ENCODE measurements around the gene ACSL1. TPM values are rescaled to one million over a fixed set of nuclear protein-coding genes. Genes with fewer than 3 reads are reported as not detected.

ACSL1 gene
- polyA plus RNA-seq, 2 of the 4 experiments (the other 2 are of a cell fraction) = 10.0 to 12.4 TPM

- ChIA-PET POLR2A (no interaction called here), CTCF (interaction anchor here (2.4 kb wide), 1 partner anchor 76 kb away, joined by 10 read pairs; no protein-coding TSS in a partner anchor)
- H3K4me2 ChIP-seq = no peak overlapping the region
- H3K4me3 ChIP-seq = no peak overlapping the region
- no peak overlapping the region for H3K27ac ChIP-seq
- TF ChIP-seq MAFK (IDR thresholded peaks at IDR 0.05; ENCODE audit: partially characterized antibody) (no peak), RNF2 (IDR thresholded peaks at IDR 0.05; ENCODE audit: borderline replicate concordance, low read depth) (no peak), ZNF302 (CRISPR knock-in tag; IDR thresholded peaks at IDR 0.05) (no peak), CBX2 (IDR thresholded peaks at IDR 0.05; ENCODE audit: borderline replicate concordance, low read depth) (no peak), ATOH8 (CRISPR knock-in tag; IDR thresholded peaks at IDR 0.05; ENCODE audit: low read depth) (no peak), EP300 (IDR thresholded peaks at IDR 0.05) (no peak), ZC3H11A (IDR thresholded peaks at IDR 0.05) (no peak), MAX (IDR thresholded peaks at IDR 0.05) (no peak)
- TF ChIP-seq, protein P1, sequence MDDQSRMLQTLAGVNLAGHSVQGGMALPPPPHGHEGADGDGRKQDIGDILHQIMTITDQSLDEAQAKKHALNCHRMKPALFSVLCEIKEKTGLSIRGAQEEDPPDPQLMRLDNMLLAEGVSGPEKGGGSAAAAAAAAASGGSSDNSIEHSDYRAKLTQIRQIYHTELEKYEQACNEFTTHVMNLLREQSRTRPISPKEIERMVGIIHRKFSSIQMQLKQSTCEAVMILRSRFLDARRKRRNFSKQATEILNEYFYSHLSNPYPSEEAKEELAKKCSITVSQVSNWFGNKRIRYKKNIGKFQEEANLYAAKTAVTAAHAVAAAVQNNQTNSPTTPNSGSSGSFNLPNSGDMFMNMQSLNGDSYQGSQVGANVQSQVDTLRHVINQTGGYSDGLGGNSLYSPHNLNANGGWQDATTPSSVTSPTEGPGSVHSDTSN (IDR thresholded peaks at IDR 0.05) = no peak
- no peaks in the 10 kb centered on the region for H3K9me3 ChIP-seq
- FAIRE-seq = no peak
- DNase-seq (ENCODE audit: low read depth in 1 of 2, low spot score in 1 of 2) = no peak
- ATAC-seq = no peak
- H3K4me1 ChIP-seq = peaks cover 14% of the 10 kb centered on the region; the same call in 2 of the 3 replicates
- 96% methylated on average over 2 of the region's 2 CpGs for WGBS (ENCODE audit: missing lambda C conversion rate)
Measured at GRCh38 chr4:184821242-184821641, 4.5 kb downstream of the ACSL1 start.

DNA sequence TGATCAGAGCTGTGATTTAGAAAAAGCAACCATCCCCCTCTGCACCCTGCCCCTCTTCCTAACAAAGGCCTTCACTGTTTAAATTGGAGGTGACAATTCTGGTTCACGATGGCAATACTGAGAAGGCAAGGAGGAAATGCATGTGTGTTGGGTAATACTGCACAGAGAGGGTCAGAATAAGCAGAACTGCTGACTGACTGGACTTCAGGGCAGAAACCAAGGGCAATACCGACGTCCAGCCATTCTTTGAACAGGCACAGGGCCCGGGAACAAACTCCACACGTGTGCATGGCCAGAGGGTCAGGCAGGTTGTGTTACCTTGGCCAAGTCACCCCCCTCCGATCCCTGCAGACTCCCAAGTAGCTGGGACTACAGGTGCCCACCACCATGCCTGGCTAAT lies 6.0 kb downstream of the ACSL1 start:
- Histone ChIP-seq H3K27ac (no peak overlapping the region), H3K4me2 (no peak overlapping the region), H3K4me1 (peaks cover 26% of the 10 kb centered on the region), H3K9me3 (no peaks in the 10 kb centered on the region), H3K4me3 (no peak overlapping the region)
- DNase-seq (ENCODE audit: low read depth in 1 of 2, low spot score in 1 of 2) (no peak), FAIRE-seq (no peak), ATAC-seq (no peak)
- POLR2A ChIA-PET = no interaction called here
- CTCF ChIA-PET = interaction anchor here (0.6 to 2.4 kb wide), 3 partner anchors 10 to 74 kb away, joined by 3 to 10 read pairs (median 3); no protein-coding TSS in a partner anchor
- 89% methylated on average over 6 of the region's 6 CpGs for WGBS (ENCODE audit: missing lambda C conversion rate)
- TF ChIP-seq POLR2A (IDR thresholded peaks at IDR 0.05; ENCODE audit: low read length) (no peak), HOXB5 (CRISPR knock-in tag; IDR thresholded peaks at IDR 0.05) (no peak), TFCP2L1 (CRISPR knock-in tag; IDR thresholded peaks at IDR 0.05) (no peak), EP300 (IDR thresholded peaks at IDR 0.05) (no peak), E2F6 (IDR thresholded peaks at IDR 0.05; ENCODE audit: borderline replicate concordance, low read depth) (no peak), NPAS2 (CRISPR knock-in tag; IDR thresholded peaks at IDR 0.05; ENCODE audit: borderline replicate concordance) (no peak), RCOR1 (IDR thresholded peaks at IDR 0.05; ENCODE audit: low read depth, low read length) (no peak), CHD4 (IDR thresholded peaks at IDR 0.05; ENCODE audit: borderline replicate concordance) (no peak)

- ChIA-PET POLR2A (no interaction called here), CTCF (no interaction called here)
- ATAC-seq (no peak), FAIRE-seq (no peak), DNase-seq (ENCODE audit: low read depth in 1 of 2, low spot score in 1 of 2) (no peak)
- no peak overlapping the region for H3K4me3 ChIP-seq
- H3K27ac ChIP-seq = peak overlapping the region; percentile 26 to 46; a peak in 1 of 6 replicates
- WGBS (ENCODE audit: missing lambda C conversion rate) = 83% methylated on average over 4 of the region's 4 CpGs
- peaks cover 42% of the 10 kb centered on the region for H3K4me1 ChIP-seq
- H3K4me2 ChIP-seq = peak overlapping the region; percentile 34; the same call in 2 of the 3 replicates
- TF ChIP-seq MAX (IDR thresholded peaks at IDR 0.05) = no peak
- TF ChIP-seq, protein P1 (IDR thresholded peaks at IDR 0.05) = no peak
- no peak for TF ChIP-seq NFE2L2 (conservative IDR thresholded peaks at IDR 0.05; ENCODE audit: low read length)
- no peak for TF ChIP-seq TFCP2L1 (CRISPR knock-in tag; IDR thresholded peaks at IDR 0.05)
- no peaks in the 10 kb centered on the region for H3K9me3 ChIP-seq
Measured at GRCh38 chr4:184818216-184818564, 7.6 kb downstream of the ACSL1 start.

All from A549 (cell line).